Neural progenitor cell (in vitro differentiated cells): Measurements from ENCODE around the gene EML5.

ENCODE experiments used
- CTCF ChIP-seq: fragments of 200-600 bp; sonication (generic); IDR thresholded peaks from 2 replicates; pipeline ENCODE4 v1.5.1; 2017; ENCODE audit warnings: antibody characterized with exemption, mild to moderate bottlenecking
- EZH2 ChIP-seq: fragments of 200-600 bp; sonication (generic); IDR thresholded peaks from 2 replicates; pipeline ENCODE4 v1.6.1; 2017; ENCODE audit warnings: antibody characterized with exemption, mild to moderate bottlenecking, moderate library complexity

GRCh38 chr14:88831284-88831683 is 38.5 kb upstream of the EML5 start:
- TF ChIP-seq CTCF (no peak), EZH2 (no peak)
